ENCODE data around the gene B9D1.

The B9D1 gene

GRCh38 chr17:19301274-19301951 lies 61.1 kb downstream of the B9D1 start:
- no peak for FAIRE-seq

GRCh38 chr17:19299866-19300265 lies 62.7 kb downstream of the B9D1 start:
- no peak for FAIRE-seq

DNA sequence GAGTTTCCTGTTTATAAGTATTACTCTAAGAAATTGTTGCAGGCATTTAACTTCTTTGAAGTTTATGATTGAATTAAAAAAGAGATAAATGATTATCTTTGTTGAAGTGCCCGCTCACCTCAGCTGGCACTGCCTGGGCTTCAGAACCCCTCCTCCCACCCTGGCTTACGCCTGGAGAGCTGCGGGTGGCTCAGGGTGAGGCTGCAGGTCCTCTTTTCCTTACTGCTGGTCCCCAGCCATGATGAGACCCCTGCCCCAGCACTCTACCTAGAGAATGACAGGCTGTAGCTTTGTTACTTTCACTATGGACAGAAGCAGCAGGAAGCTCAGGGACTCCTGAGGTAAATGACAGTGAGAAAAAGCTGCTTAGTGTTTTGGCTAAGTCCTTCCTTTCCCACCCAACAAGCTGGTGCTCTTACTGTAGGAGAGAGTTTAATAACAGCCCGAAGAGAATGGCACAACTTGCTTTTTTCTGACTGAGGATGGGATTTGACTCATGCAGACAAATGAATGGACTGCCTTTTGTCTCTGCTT lies 63.2 kb downstream of the B9D1 start:
- no peak for FAIRE-seq

DNA sequence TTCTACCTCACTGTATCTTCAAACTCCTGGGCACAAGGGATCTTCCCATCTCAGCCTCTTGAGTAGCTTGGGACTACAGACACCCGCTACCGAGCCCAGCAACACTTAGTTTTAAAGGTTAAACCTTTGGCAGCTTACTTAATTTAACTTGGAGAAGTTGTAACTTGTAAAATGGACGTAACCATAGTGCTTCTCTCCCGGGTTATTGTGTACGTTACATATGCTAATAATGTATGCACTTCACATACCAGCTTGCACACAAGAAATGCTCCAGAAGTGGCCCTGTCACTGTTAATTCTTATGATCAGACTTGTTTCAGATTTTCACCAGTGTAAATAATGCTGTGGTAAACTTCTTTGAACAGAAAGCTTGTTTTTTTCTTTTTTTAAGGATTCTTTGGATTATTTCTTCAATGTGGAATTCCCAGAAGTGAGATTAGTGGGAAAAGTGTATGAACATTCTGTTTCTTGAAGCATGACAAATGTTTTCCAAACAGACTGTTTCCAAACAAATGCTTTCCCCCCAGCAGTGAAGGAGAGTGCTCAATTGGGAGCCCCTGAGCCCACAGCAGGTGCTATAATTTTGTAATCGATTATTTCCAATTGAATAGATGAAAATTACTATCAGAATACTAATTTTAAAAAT lies 63.8 kb downstream of the B9D1 start:
- FAIRE-seq = no peak

- FAIRE-seq = no peak
Measured at GRCh38 chr17:19296786-19297778, 65.4 kb downstream of the B9D1 start.

DNA sequence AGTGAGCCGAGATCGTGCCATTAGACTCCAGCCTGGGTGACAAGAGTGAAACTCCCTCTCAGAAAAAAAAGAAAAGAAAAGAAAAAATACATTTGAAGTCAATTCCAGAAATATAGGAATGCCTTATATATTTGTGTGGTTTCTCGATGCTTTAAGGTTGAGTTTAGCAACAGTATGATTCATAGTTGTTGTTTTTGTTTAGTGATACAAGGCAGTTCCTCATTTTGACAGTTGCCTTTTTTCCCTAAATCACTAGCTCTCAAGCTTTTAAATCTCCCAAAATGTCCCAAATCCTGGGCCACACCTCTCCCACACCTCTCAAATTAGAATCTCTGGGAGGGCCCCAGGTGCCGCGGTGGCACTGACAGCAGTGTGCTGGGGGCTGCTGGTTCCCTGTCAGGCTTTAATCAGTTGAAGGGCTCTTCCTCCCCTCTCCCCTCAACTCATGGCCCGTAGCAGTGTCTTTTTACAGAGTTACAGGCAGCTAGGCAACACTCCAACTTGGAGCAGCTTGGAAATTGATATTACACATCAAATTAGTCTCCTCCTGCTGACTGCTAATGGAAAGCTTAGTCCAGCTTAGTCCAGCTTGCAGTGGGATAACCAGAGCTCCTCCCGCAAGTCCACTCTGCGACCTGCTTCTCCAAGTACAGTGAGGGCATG lies 66.9 kb downstream of the B9D1 start:
- no peak for FAIRE-seq

DNA sequence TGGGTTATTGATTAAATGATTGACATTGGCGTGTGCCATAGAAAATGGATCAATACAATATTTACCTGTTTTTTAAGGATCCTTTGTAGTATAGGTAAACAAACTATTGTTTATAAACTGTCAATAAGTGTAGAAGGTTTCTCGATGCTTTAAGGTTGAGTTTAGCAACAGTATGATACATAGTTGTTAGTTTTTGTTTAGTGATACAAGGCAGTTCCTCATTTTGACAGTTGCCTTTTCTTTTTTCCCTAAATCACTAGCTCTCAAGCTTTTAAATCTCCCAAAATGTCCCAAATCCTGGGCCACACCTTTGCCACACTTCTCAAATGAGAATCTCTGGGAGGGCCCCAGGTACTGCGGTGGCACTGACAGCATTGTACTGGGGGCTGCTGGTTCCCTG lies 68.1 kb downstream of the B9D1 start:
- FAIRE-seq = no peak
